Endothelial cell of umbilical vein (primary cell): ENCODE measurements around the gene FER. TPM values are rescaled to one million over a fixed set of nuclear protein-coding genes. Genes with fewer than 3 reads are reported as not detected.

Experiments used
- BruUV-seq: library from RNA; stranded (reverse); fragments of 400-500 nt; replicated peaks from 2 replicates; lab custom pipeline; 2021; lab: Mats Ljungman, UMichigan
- CTCF ChIA-PET: fragments of 300-600, 350-600 bp; sonication (Branson Sonifier 250); formaldehyde crosslinking; loops from one replicate; lab custom pipeline; 2021; ENCODE audit warnings: antibody characterized with exemption, inconsistent platforms; lab: Charles Lee
- POLR2A ChIA-PET: fragments of 300-600, 350-600 bp; sonication (Branson Sonifier 250); formaldehyde crosslinking; loops from one replicate; lab custom pipeline; 2021; ENCODE audit warnings: antibody characterized with exemption, inconsistent platforms; lab: Charles Lee
- DNase-seq: peaks from one replicate; pipeline ENCODE4 v3.0.0-alpha.2; 2011; ENCODE audit warnings: low read depth, low spot score
- FAIRE-seq: peaks from 2 replicates; lab custom pipeline; 2011; peaks lifted over from hg19 to GRCh38; lab: Jason Lieb, UNC
- H2AFZ ChIP-seq: 2 replicates; pipeline ENCODE4 v1.6.0; 2012; ENCODE audit warnings: low read depth, low read length, control low read depth, inconsistent platforms
- H3K27ac ChIP-seq: 2 replicates; pipeline ENCODE4 v1.5.1; 2011; ENCODE audit warnings: low read depth, mild to moderate bottlenecking, control low read depth, low read length, moderate library complexity; ENCODE audit not compliant: insufficient read depth
- H3K27me3 ChIP-seq, 2 experiments: 2 replicates each; pipeline versions ENCODE4 v1.6.0 to v1.6.1; 2011; ENCODE audit warnings: low read length in 2 of 2, mixed read lengths in 1 of 2; ENCODE audit not compliant: control insufficient read depth in 2 of 2, insufficient read depth in 2 of 2
- H3K36me3 ChIP-seq, 2 experiments: 2 replicates in 1 of 2; 3 replicates in 1 of 2; pipeline ENCODE4 v1.5.1; 2011; ENCODE audit warnings: low read length in 2 of 2, mild to moderate bottlenecking in 1 of 2, moderate library complexity in 1 of 2; ENCODE audit not compliant: control insufficient read depth in 2 of 2, insufficient read depth in 2 of 2; ENCODE audit errors: extremely low read depth in 1 of 2
- H3K4me1 ChIP-seq: 3 replicates; pipeline ENCODE4 v1.5.1; 2011; ENCODE audit warnings: mild to moderate bottlenecking, low read length; ENCODE audit not compliant: control insufficient read depth, insufficient read depth; ENCODE audit errors: extremely low read depth
- H3K4me2 ChIP-seq: 2 replicates; pipeline ENCODE4 v1.6.1; 2011; ENCODE audit warnings: low read length, control low read depth, mixed read lengths; ENCODE audit not compliant: insufficient read depth
- H3K4me3 ChIP-seq, 3 experiments: fragments of 200-600 bp in 1 of 3; sonication (generic), shearing (Covaris generic) in 1 of 3; replicated peaks in 1 of 3; 2 replicates each; pipeline ENCODE4 v1.5.1; 2011 to 2016; ENCODE audit warnings: control low read depth in 3 of 3, low read length in 3 of 3, mild to moderate bottlenecking in 2 of 3, inconsistent platforms in 1 of 3, low read depth in 1 of 3, moderate library complexity in 1 of 3; ENCODE audit not compliant: insufficient read depth in 1 of 3
- H3K79me2 ChIP-seq: 2 replicates; pipeline ENCODE4 v1.6.0; 2012; ENCODE audit warnings: low read length, inconsistent platforms; ENCODE audit not compliant: control insufficient read depth, insufficient read depth
- H3K9ac ChIP-seq: replicated peaks from 2 replicates; pipeline ENCODE3; 2011; ENCODE audit warnings: low read length, control low read depth; ENCODE audit not compliant: insufficient read depth; ENCODE audit errors: extremely low read depth
- H3K9me1 ChIP-seq: replicated peaks from 3 replicates; pipeline ENCODE4 v1.6.0; 2011; ENCODE audit warnings: mild to moderate bottlenecking, low read length; ENCODE audit not compliant: control insufficient read depth, insufficient read depth; ENCODE audit errors: extremely low read depth
- H3K9me3 ChIP-seq: replicated peaks from 2 replicates; pipeline ENCODE4 v1.5.1; 2012; ENCODE audit warnings: low read length, inconsistent platforms; ENCODE audit not compliant: control insufficient read depth, insufficient read depth
- H4K20me1 ChIP-seq: replicated peaks from 2 replicates; pipeline ENCODE3; 2011; ENCODE audit warnings: mild to moderate bottlenecking, low read length; ENCODE audit not compliant: control insufficient read depth, insufficient read depth; ENCODE audit errors: extremely low read depth
- EZH2 ChIP-seq: IDR thresholded peaks from 2 replicates; pipeline ENCODE4 v1.6.1; 2012; ENCODE audit warnings: borderline replicate concordance, low read depth, mild to moderate bottlenecking, moderate library complexity, low read length, inconsistent platforms; ENCODE audit not compliant: severe bottlenecking
- FOS ChIP-seq: IDR thresholded peaks from 2 replicates; pipeline ENCODE4 v1.6.1; 2011; ENCODE audit warnings: mild to moderate bottlenecking, low read length, moderate library complexity, borderline replicate concordance; ENCODE audit not compliant: insufficient read depth
- GATA2 ChIP-seq: IDR thresholded peaks from 2 replicates; pipeline ENCODE4 v1.7.0; 2011; ENCODE audit warnings: low read depth, mild to moderate bottlenecking, moderate library complexity, mixed read lengths, low read length; ENCODE audit not compliant: insufficient read length, insufficient read depth
- JUN ChIP-seq: IDR thresholded peaks from 2 replicates; pipeline ENCODE4 v1.6.1; 2011; ENCODE audit warnings: borderline replicate concordance, low read depth; ENCODE audit not compliant: insufficient read length, insufficient read depth
- MYC ChIP-seq: IDR thresholded peaks from one replicate; pipeline ENCODE4 v1.6.1; 2011; ENCODE audit warnings: mild to moderate bottlenecking, low read depth, low read length
- POLR2A ChIP-seq: IDR thresholded peaks from 2 replicates; pipeline ENCODE4 v1.6.1; 2012; ENCODE audit warnings: low read depth, mild to moderate bottlenecking, control low read depth, low read length
- POLR2AphosphoS5 ChIP-seq: IDR thresholded peaks from 2 replicates; pipeline ENCODE4 v1.6.1; 2012; ENCODE audit warnings: low read depth, mild to moderate bottlenecking, control low read depth, low read length, moderate library complexity; ENCODE audit not compliant: insufficient read depth
- dilution Hi-C: fragments of 300-500 bp; cut with MboI; formaldehyde crosslinking; loops from one replicate; pipeline ENCODE4 v1.15.0; 2019; ENCODE audit warnings: low sequenced_read_pairs; ENCODE audit not compliant: extremely low pct_ligation_motif_present
- intact Hi-C: fragments of 100-400 bp; cut with micrococcal nuclease; formaldehyde crosslinking; loops from one replicate; pipeline ENCODE4 v1.10.0; 2022
- polyA plus RNA-seq, 4 experiments: library from polyadenylated mRNA; depleted of rRNA in 3 of 4; stranded (reverse) in 3 of 4; unstranded in 1 of 4; fragments of >200 nt; gene quantifications; 2 replicates each; pipeline versions ENCODE4 v1.2.1 to v1.2.3, GENCODE V29; 2011 to 2012; ENCODE audit warnings: missing spikeins in 1 of 4
- total RNA-seq: library from RNA; stranded (reverse); gene quantifications from 2 replicates; pipeline ENCODE4 v1.2.3, GENCODE V29; 2021
- TF ChIP-seq, protein P1 (sequence below), 2 donors: IDR thresholded peaks; 1 replicate in 1 of 2; 2 replicates in 1 of 2; pipeline ENCODE4 v1.5.1; 2011; ENCODE audit warnings: low read length in 2 of 2, mild to moderate bottlenecking in 2 of 2, moderate library complexity in 2 of 2, control low read depth in 1 of 2, inconsistent platforms in 1 of 2, low read depth in 1 of 2; ENCODE audit not compliant: insufficient read depth in 1 of 2; ENCODE audit errors: extremely low read depth in 1 of 2
- TF ChIP-seq, protein P2 (sequence below): IDR thresholded peaks from 2 replicates; pipeline ENCODE4 v1.6.1; 2011; ENCODE audit not compliant: insufficient read depth, insufficient read length

The FER gene
- total and polyA plus RNA-seq, 2 donors (not counting 3 experiments of a cell fraction or from before 2014, with no cell fraction given) = 2.3 to 27.5 TPM

DNA sequence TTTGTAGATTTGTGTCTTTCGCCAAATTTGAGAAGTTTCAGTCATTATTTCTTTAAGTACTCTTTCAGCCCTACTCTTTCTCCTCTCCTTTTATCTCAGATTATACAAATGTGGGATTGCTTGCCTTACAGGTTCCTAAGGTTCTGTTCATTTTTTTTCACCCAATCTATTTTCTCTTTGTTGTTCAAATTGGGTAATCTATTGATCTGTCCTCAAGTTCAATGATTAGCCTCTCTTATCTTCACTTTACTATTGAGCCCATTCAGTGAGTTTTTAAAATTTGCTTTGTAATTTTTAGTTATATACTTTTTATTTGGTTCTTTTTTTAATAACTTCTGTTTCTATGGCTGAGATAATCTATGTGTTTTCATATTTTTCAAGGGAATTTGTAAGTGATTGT is 282.1 kb downstream of the FER start:
- POLR2A ChIA-PET = no interaction called here
- Histone ChIP-seq H3K4me3 (no peak overlapping the region), H3K27ac (no peak overlapping the region), H3K79me2 (no peaks in the 10 kb centered on the region), H3K4me2 (no peak overlapping the region), H2AFZ (no peak overlapping the region), H3K27me3 (no peaks in the 10 kb centered on the region), H4K20me1 (no peaks in the 10 kb centered on the region), H3K36me3 (no peaks in the 10 kb centered on the region), H3K9me3 (no peaks in the 10 kb centered on the region), H3K9ac (no peak overlapping the region), H3K9me1 (no peaks in the 10 kb centered on the region), H3K4me1 (no peaks in the 10 kb centered on the region)
- FAIRE-seq (no peak), DNase-seq (no peak)
- CTCF ChIA-PET = no interaction called here
- no TSS peak for BruUV-seq
- intact Hi-C loops = no loop called here
- TF ChIP-seq EZH2 = no peak
- TF ChIP-seq POLR2AphosphoS5 = no peak
- no peak for TF ChIP-seq MYC
- TF ChIP-seq FOS = no peak
- TF ChIP-seq JUN = no peak
- TF ChIP-seq, protein P1, sequence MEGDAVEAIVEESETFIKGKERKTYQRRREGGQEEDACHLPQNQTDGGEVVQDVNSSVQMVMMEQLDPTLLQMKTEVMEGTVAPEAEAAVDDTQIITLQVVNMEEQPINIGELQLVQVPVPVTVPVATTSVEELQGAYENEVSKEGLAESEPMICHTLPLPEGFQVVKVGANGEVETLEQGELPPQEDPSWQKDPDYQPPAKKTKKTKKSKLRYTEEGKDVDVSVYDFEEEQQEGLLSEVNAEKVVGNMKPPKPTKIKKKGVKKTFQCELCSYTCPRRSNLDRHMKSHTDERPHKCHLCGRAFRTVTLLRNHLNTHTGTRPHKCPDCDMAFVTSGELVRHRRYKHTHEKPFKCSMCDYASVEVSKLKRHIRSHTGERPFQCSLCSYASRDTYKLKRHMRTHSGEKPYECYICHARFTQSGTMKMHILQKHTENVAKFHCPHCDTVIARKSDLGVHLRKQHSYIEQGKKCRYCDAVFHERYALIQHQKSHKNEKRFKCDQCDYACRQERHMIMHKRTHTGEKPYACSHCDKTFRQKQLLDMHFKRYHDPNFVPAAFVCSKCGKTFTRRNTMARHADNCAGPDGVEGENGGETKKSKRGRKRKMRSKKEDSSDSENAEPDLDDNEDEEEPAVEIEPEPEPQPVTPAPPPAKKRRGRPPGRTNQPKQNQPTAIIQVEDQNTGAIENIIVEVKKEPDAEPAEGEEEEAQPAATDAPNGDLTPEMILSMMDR (IDR thresholded peaks at IDR 0.05; ENCODE audit: extremely low read depth in 1 of 2, insufficient read depth in 1 of 2, low read depth in 1 of 2, low read length in 2 of 2) = no peak
- TF ChIP-seq, protein P2, sequence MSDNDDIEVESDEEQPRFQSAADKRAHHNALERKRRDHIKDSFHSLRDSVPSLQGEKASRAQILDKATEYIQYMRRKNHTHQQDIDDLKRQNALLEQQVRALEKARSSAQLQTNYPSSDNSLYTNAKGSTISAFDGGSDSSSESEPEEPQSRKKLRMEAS = no peak
- TF ChIP-seq GATA2 = no peak
- no peak for TF ChIP-seq POLR2A
- dilution Hi-C loops = no loop called here
